Retinal pigment epithelial cell (primary cell): ENCODE results near the gene POM121C.
"Not testable (repeated sequence)": the region's sequence is repeated elsewhere in the genome, so short reads cannot be mapped to it uniquely, and the experiment has no call there.

Source experiments
- DNase-seq: peaks from one replicate; pipeline ENCODE4 v3.0.0-alpha.2; 2010; ENCODE audit warnings: low read depth
- H3K4me3 ChIP-seq: 2 replicates; pipeline ENCODE4 v1.5.1; 2011; ENCODE audit warnings: mild to moderate bottlenecking, low read length, control low read depth, moderate library complexity
- TF ChIP-seq, protein P1 (sequence below): conservative IDR thresholded peaks from 2 replicates; pipeline ENCODE4 v1.5.1; 2011; ENCODE audit warnings: low read depth, low read length, control low read depth, inconsistent platforms

Gene POM121C

DNA sequence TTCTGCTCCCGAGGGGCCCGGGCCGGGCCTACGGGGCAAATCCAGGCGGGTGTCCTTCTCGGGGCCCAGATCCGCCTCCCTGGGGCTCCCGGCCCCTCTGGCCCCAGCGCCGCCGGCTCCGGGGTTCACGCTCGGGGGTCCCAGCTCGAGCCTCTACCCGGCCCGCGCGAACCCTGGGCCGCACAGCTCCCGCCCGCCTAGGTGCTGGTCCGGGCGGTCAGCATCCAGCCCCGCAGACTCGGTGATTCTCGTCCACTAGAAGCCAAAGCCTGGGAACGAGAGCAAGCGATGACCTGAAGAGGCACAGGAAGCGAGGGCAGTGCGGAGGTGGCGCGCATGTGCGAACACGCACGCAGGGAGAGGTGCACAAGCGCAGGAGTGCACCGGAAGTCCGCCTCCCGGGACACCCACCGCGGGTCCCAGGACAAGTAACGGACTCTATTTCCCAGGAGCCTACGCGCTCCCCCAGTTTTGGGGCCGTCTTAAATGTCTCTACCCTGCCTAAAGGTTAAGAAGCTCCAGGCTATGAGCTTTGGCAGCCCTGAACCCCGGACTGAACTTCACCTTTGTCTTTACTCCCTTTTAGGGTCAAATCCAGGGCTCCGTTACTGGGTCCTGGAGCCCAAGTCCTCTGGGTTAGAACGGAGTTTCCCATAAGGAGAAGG lies at the start of gene POM121C:
POM121C (minus strand) TSS at position 321 of the 665 bp plus-strand sequence. CDS start 44,803 bp downstream, outside the sequence.
- DNase-seq, result peak; percentile 69
- peak within 1 kb of the TSS; percentile 69 for H3K4me3 ChIP-seq

- no peak for DNase-seq
- TF ChIP-seq, protein P1, sequence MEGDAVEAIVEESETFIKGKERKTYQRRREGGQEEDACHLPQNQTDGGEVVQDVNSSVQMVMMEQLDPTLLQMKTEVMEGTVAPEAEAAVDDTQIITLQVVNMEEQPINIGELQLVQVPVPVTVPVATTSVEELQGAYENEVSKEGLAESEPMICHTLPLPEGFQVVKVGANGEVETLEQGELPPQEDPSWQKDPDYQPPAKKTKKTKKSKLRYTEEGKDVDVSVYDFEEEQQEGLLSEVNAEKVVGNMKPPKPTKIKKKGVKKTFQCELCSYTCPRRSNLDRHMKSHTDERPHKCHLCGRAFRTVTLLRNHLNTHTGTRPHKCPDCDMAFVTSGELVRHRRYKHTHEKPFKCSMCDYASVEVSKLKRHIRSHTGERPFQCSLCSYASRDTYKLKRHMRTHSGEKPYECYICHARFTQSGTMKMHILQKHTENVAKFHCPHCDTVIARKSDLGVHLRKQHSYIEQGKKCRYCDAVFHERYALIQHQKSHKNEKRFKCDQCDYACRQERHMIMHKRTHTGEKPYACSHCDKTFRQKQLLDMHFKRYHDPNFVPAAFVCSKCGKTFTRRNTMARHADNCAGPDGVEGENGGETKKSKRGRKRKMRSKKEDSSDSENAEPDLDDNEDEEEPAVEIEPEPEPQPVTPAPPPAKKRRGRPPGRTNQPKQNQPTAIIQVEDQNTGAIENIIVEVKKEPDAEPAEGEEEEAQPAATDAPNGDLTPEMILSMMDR, result no peak
- H3K4me3 ChIP-seq, result no peak overlapping the region
Measured at GRCh38 chr7:75534727-75535307, 48.7 kb upstream of the POM121C start.

DNA sequence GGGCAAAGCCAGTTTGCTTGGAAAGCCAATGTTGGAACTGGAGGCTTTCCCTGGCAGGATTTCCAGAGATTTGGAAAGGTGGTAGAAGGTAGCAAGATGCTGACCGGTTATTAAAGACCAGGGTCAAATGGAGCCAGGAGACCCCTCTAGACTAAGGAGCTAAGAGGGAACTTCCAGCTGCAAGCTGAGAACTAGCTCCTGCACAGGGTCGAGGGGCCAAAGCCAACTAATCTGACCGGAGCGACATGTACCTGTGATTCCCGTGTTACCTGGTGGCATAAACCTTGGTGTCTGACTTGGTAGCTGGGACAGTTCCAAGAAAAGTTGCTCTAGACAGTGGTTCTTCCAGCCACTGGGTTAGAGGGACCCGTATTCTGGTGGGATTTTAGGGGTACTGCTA lies 47.8 kb upstream of the POM121C start:
- no peak overlapping the region for H3K4me3 ChIP-seq
- DNase-seq, result no peak
- TF ChIP-seq, protein P1, result no peak

- DNase-seq, result no peak
- TF ChIP-seq, protein P1, result no peak
Measured at GRCh38 chr7:75532639-75533038, 46.5 kb upstream of the POM121C start.

DNA sequence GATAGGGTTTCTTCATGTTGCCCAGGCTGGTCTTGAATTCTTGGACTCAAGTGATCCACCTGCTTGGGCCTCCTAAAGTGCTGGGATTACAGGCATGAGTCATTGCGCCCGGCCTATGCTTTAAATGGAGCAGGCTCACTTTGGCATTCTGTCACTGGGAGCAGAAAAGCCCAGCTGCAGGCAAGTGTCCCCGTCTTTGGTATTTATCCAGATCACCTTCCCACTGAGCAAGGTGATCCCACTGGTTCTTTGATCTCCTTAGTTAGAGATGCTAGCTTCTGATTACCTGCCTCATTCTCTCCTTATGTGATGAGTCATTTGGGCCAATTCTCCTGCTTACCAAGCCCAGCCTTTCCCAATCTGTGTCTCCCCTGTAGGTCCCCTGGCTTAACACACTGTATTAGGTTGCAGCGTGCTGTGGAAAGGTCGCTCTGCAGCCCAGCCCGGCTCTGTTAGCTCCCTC lies 45.3 kb upstream of the POM121C start:
- TF ChIP-seq, protein P1, result no peak

More at GRCh38 chr7:75532639-75533038, 46.5 kb upstream of the POM121C start:
- H3K4me3 ChIP-seq, result no peak overlapping the region

DNA sequence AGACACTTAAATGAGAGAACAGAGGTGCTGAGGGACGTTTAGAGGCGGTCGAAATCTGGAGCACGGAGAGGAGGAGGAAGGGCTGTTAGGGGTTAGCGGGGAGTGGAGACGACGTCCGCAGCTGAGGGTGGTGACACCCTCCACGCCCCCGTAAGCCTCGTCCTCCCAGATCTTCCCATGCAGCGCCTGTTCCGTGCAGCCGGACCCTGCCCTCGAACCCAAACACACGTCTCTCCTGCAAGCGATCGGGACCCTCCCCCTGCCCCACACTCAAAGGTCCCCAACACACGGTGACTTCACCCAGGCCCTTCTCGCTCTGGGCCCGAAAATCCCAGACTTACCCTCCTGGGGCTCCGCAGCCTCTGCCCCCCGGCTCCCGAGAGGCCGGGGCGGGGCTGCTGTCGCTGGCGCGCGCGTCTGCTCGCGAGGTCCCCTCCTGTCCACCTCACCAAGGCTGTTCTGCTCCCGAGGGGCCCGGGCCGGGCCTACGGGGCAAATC lies 41.2 kb upstream of the POM121C start:
- not testable (repeated sequence) for DNase-seq
- peak overlapping the region; percentile 81 for H3K4me3 ChIP-seq

More for the DNA sequence above, 45.3 kb upstream of the POM121C start:
- no peak overlapping the region for H3K4me3 ChIP-seq
- DNase-seq, result no peak

DNA sequence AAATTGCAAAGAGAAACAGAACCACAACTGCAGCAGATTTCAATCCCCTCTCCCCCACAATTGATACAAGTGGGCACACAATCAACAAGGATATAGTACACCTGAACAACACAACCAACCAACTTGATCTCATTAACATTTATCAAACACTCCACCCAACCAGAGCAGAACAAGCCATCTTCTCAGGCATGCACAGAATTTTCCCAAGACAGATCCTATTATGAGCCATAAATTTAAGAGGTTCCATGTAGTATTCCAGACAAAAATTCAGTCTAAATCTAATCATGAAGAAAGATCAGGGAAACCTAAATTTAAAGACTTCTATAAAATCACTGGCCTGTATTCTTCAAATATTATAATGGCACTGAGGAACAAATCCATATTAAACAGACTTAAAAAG lies 35.6 kb upstream of the POM121C start:
- not testable (repeated sequence) for H3K4me3 ChIP-seq, DNase-seq

DNA sequence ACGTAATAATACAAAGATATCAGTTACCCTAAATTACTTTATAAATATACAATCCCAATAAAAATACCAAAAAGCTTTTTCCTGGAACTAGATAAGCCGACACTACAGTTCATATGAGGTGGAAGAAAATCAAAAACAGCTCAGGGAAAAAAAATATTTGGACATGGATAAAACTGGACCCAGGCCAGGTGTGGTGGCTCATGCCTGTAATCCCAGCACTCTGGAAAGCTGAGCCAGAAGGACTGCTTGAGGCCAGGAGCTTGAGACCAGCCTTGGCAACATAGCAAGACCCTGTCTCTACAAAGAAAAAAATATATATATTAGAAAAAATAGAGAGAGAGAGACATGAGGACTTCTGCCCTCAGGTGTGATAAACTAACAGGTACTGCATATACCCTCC lies 32.7 kb upstream of the POM121C start:
- DNase-seq, H3K4me3 ChIP-seq: not testable (repeated sequence)

- DNase-seq, H3K4me3 ChIP-seq: not testable (repeated sequence)
Measured at GRCh38 chr7:75509033-75509432, 22.9 kb upstream of the POM121C start.

- not testable (repeated sequence) for DNase-seq, H3K4me3 ChIP-seq
Measured at GRCh38 chr7:75492020-75492419, 5.9 kb upstream of the POM121C start, which contains the start of gene SPDYE5. Gene SPDYE5 (plus strand): TSS chr7:75492320. CDS start chr7:75494048, 1,728 bp downstream.

- DNase-seq, result not testable (repeated sequence)
- H3K4me3 ChIP-seq, result peak overlapping the region; percentile 69
Measured at GRCh38 chr7:75485355-75485978, 632 bp downstream of the POM121C start.

DNA sequence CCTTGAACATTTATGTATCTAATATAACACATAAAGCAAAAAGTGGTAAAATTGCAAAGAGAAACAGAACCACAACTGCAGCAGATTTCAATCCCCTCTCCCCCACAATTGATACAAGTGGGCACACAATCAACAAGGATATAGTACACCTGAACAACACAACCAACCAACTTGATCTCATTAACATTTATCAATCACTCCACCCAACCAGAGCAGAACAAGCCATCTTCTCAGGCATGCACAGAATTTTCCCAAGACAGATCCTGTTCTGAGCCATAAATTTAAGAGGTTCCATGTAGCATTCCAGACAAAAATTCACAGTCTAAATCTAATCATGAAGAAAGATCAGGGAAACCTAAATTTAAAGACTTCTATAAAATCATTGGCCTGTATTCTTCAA lies 5.8 kb downstream of the POM121C start:
- not testable (repeated sequence) for DNase-seq, H3K4me3 ChIP-seq

GRCh38 chr7:75477457-75477856 lies 8.6 kb downstream of the POM121C start:
- not testable (repeated sequence) for H3K4me3 ChIP-seq, DNase-seq

- DNase-seq, H3K4me3 ChIP-seq: not testable (repeated sequence)
Measured at GRCh38 chr7:75470166-75470565, 15.9 kb downstream of the POM121C start.
